ENCODE measurements around the gene NF1. TPM values are rescaled to one million over a fixed set of nuclear protein-coding genes. Genes with fewer than 3 reads are reported as not detected.

The NF1 gene
- total and polyA plus RNA-seq, 4 donors, result 8.4 to 116 (median 25.5) TPM

- H3K36me3 ChIP-seq (ENCODE audit: control insufficient read depth in 4 of 4, insufficient read depth in 4 of 4, low read length in 4 of 4), result peaks cover 0 to 5% (median 2%) of the 10 kb centered on the region in 4 donors
- no peak overlapping the region for H3K4me3 ChIP-seq
- H3K27ac ChIP-seq (ENCODE audit: low read depth in 1 of 2, low read length in 1 of 2), result no peak overlapping the region
- H3K9ac ChIP-seq (ENCODE audit: insufficient read depth in 1 of 2, low read length in 2 of 2), result no peak overlapping the region
- H3K27me3 ChIP-seq (ENCODE audit: control insufficient read depth in 3 of 3, insufficient read depth in 3 of 3, low read length in 2 of 3), result no peaks in the 10 kb centered on the region
- WGBS, 2 donors, result 74 to 81% methylated on average over 3 of the region's 3 CpGs
- ATAC-seq (ENCODE audit: insufficient read depth, low FRiP score) (no peak), DNase-seq (no peak)
- TF ChIP-seq CTCF (IDR thresholded peaks at IDR 0.05; ENCODE audit: control extremely low read depth, extremely low read depth), result no peak
- H3K4me1 ChIP-seq (ENCODE audit: control insufficient read depth in 5 of 5, insufficient read depth in 5 of 5, low read length in 5 of 5), result peaks cover 0 to 9% (median 0%) of the 10 kb centered on the region in 5 donors
- peaks cover 0 to 3% (median 0%) of the 10 kb centered on the region in 4 donors for H3K9me3 ChIP-seq (ENCODE audit: control insufficient read depth in 4 of 4, insufficient read depth in 3 of 4, low read length in 3 of 4)
Measured at GRCh38 chr17:31147507-31148202, 52.9 kb downstream of the NF1 start.

- H3K36me3 ChIP-seq (ENCODE audit: control insufficient read depth in 4 of 4, insufficient read depth in 4 of 4, low read length in 4 of 4), result peaks cover 0 to 5% (median 2%) of the 10 kb centered on the region in 4 donors
- 82 to 88% methylated on average over 3 of the region's 3 CpGs for WGBS, 2 donors
- TF ChIP-seq CTCF (IDR thresholded peaks at IDR 0.05; ENCODE audit: control extremely low read depth, extremely low read depth), result no peak
- H3K9me3 ChIP-seq (ENCODE audit: control insufficient read depth in 4 of 4, insufficient read depth in 3 of 4, low read length in 3 of 4), result peaks cover 0 to 3% (median 0%) of the 10 kb centered on the region in 4 donors
- no peak overlapping the region for H3K9ac ChIP-seq (ENCODE audit: insufficient read depth in 1 of 2, low read length in 2 of 2)
- H3K4me3 ChIP-seq, result no peak overlapping the region
- no peak overlapping the region for H3K27ac ChIP-seq (ENCODE audit: low read depth in 1 of 2, low read length in 1 of 2)
- DNase-seq (no peak), ATAC-seq (ENCODE audit: insufficient read depth, low FRiP score) (no peak)
- H3K4me1 ChIP-seq (ENCODE audit: control insufficient read depth in 5 of 5, insufficient read depth in 5 of 5, low read length in 5 of 5), result peaks cover 0 to 9% (median 0%) of the 10 kb centered on the region in 5 donors
- H3K27me3 ChIP-seq (ENCODE audit: control insufficient read depth in 3 of 3, insufficient read depth in 3 of 3, low read length in 2 of 3), result no peaks in the 10 kb centered on the region
Measured at GRCh38 chr17:31148205-31148604, 53.4 kb downstream of the NF1 start.

- no peak for TF ChIP-seq CTCF (IDR thresholded peaks at IDR 0.05; ENCODE audit: control extremely low read depth, extremely low read depth)
Measured at GRCh38 chr17:31152271-31152670, 57.5 kb downstream of the NF1 start.

More at GRCh38 chr17:31152271-31152670, 57.5 kb downstream of the NF1 start:
- Histone ChIP-seq H3K9ac (ENCODE audit: insufficient read depth in 1 of 2, low read length in 2 of 2) (no peak overlapping the region), H3K4me3 (no peak overlapping the region), H3K4me1 (ENCODE audit: control insufficient read depth in 5 of 5, insufficient read depth in 5 of 5, low read length in 5 of 5) (peaks cover 0 to 6% (median 0%) of the 10 kb centered on the region in 5 donors), H3K27ac (ENCODE audit: low read depth in 1 of 2, low read length in 1 of 2) (no peak overlapping the region), H3K9me3 (ENCODE audit: control insufficient read depth in 4 of 4, insufficient read depth in 3 of 4, low read length in 3 of 4) (peaks cover 0 to 3% (median 0%) of the 10 kb centered on the region in 4 donors), H3K36me3 (ENCODE audit: control insufficient read depth in 4 of 4, insufficient read depth in 4 of 4, low read length in 4 of 4) (peaks cover 0 to 6% (median 3%) of the 10 kb centered on the region in 4 donors), H3K27me3 (ENCODE audit: control insufficient read depth in 3 of 3, insufficient read depth in 3 of 3, low read length in 2 of 3) (no peaks in the 10 kb centered on the region)
- ATAC-seq (ENCODE audit: insufficient read depth, low FRiP score), result no peak
- DNase-seq, result no peak
- WGBS, 2 donors, result 94 to 100% methylated on average over 1 of the region's 1 CpG

Measured in lung (tissue), 12 donors.